ENCODE measurements around the gene CHRNA5. TPM values are rescaled to one million over a fixed set of nuclear protein-coding genes. Genes with fewer than 3 reads are reported as not detected.
A peak's percentile ranks its signal among the peaks of the same experiment; 100 is the strongest.
"Not testable (repeated sequence)": the region's sequence is repeated elsewhere in the genome, so short reads cannot be mapped to it uniquely, and the experiment has no call there.

CHRNA5 gene
- total RNA-seq, 1 donor from 2014 or later: 10.1 TPM

- DNase-seq: no peak
- H3K27me3 Mint-ChIP-seq: no peaks in the 10 kb centered on the region
- no peak overlapping the region for H3K4me3 Mint-ChIP-seq
- H3K4me1 Mint-ChIP-seq: no peaks in the 10 kb centered on the region
- intact Hi-C loops (cut with micrococcal nuclease): no loop called here
- no peaks in the 10 kb centered on the region for H3K9me3 Mint-ChIP-seq
- no peaks in the 10 kb centered on the region for H3K36me3 Mint-ChIP-seq (ENCODE audit: low read depth)
- no peak overlapping the region for H3K27ac Mint-ChIP-seq
These were observed 32.3 kb downstream of the CHRNA5 start for GRCh38 chr15:78597583-78597982.

DNA sequence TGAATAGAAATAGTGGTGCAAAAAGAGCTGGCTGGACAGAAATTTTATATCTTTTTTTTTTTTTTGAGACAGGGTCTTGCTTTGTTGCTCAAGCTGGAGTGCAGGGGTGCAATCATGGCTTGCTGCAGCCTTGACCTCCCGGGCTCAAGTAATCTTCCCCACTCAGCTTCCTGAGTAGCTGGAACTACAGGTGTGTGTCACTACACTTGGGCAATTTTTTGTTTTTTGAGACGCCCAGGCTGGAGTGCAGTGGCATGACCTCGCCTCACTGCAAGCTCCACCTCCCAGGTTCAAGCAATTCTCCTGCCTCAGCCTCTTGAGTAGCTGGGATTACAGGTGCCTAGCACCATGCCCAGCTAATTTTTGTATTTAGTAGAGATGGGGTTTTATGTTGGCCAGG, 33.0 kb downstream of the CHRNA5 start:
- no peaks in the 10 kb centered on the region for H3K9me3 Mint-ChIP-seq
- intact Hi-C loops (cut with micrococcal nuclease): no loop called here
- H3K4me3 Mint-ChIP-seq: no peak overlapping the region
- no peaks in the 10 kb centered on the region for H3K4me1 Mint-ChIP-seq
- H3K27ac Mint-ChIP-seq: no peak overlapping the region
- H3K27me3 Mint-ChIP-seq: no peaks in the 10 kb centered on the region
- no peaks in the 10 kb centered on the region for H3K36me3 Mint-ChIP-seq (ENCODE audit: low read depth)
- DNase-seq: no peak

- Mint-ChIP-seq H3K4me3 (no peak overlapping the region), H3K27me3 (no peaks in the 10 kb centered on the region), H3K9me3 (no peaks in the 10 kb centered on the region), H3K36me3 (ENCODE audit: low read depth) (no peaks in the 10 kb centered on the region), H3K27ac (no peak overlapping the region), H3K4me1 (no peaks in the 10 kb centered on the region)
- no peak for DNase-seq
- intact Hi-C loops (cut with micrococcal nuclease): no loop called here
These were observed 33.9 kb downstream of the CHRNA5 start for GRCh38 chr15:78599189-78599588.

DNA sequence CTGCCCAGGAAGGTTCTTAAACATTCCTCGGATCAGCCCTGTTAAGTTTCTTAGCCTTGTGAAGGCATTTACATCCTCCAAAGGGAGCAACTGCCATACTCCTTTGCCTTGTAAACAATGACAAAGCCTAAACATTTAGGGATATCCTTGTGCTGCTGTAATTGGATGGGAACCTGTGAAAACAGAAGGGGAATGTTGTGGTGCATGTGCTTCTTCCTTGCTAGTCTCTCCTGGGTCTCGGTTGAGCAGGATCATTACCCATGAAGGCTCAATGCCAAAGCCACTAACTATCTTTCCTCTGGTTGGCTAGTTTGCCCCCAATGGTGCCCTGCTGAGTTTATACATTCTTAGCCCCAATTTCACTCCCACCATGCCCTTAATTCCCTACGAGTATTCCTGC, 38.1 kb downstream of the CHRNA5 start:
- no peaks in the 10 kb centered on the region for H3K4me1 Mint-ChIP-seq
- no peak overlapping the region for H3K27ac Mint-ChIP-seq
- H3K27me3 Mint-ChIP-seq: peaks cover 1% of the 10 kb centered on the region
- no peaks in the 10 kb centered on the region for H3K9me3 Mint-ChIP-seq
- intact Hi-C loops (cut with micrococcal nuclease): no loop called here
- H3K4me3 Mint-ChIP-seq: no peak overlapping the region
- DNase-seq: no peak
- H3K36me3 Mint-ChIP-seq (ENCODE audit: low read depth): no peaks in the 10 kb centered on the region

- no peaks in the 10 kb centered on the region for H3K4me1 Mint-ChIP-seq
- H3K4me3 Mint-ChIP-seq: no peak overlapping the region
- no peak for DNase-seq
- H3K9me3 Mint-ChIP-seq: no peaks in the 10 kb centered on the region
- intact Hi-C loops (cut with micrococcal nuclease): no loop called here
- no peak overlapping the region for H3K27ac Mint-ChIP-seq
- H3K36me3 Mint-ChIP-seq (ENCODE audit: low read depth): no peaks in the 10 kb centered on the region
- H3K27me3 Mint-ChIP-seq: peaks cover 1% of the 10 kb centered on the region
These were observed 39.1 kb downstream of the CHRNA5 start for GRCh38 chr15:78604420-78604819.

DNA sequence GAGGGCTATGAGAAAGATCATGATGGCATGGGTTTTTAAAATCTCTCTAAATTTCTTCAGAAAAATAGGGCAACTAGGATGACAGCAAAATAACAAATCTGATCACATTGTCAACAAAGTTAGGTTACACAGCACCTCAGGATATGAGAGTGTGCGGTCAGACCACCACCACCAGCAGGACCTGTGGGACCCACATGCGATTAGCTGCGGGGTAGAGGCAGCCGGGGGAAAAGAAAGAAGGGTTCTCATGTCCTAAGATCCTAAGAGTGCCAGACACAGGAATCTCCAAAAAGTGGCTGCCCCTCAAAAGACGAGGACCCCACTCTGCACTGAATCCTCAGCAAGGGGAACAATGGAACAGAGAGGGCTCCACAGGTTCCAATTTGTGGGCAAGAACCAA, 39.9 kb downstream of the CHRNA5 start:
- H3K27me3 Mint-ChIP-seq: peaks cover 5% of the 10 kb centered on the region
- H3K27ac Mint-ChIP-seq: no peak overlapping the region
- no peak for DNase-seq
- no peaks in the 10 kb centered on the region for H3K9me3 Mint-ChIP-seq
- H3K36me3 Mint-ChIP-seq (ENCODE audit: low read depth): no peaks in the 10 kb centered on the region
- no peaks in the 10 kb centered on the region for H3K4me1 Mint-ChIP-seq
- intact Hi-C loops (cut with micrococcal nuclease): no loop called here
- no peak overlapping the region for H3K4me3 Mint-ChIP-seq

- Mint-ChIP-seq H3K27me3 (peaks cover 7% of the 10 kb centered on the region), H3K36me3 (ENCODE audit: low read depth) (no peaks in the 10 kb centered on the region), H3K9me3 (no peaks in the 10 kb centered on the region), H3K27ac (no peak overlapping the region), H3K4me1 (no peaks in the 10 kb centered on the region), H3K4me3 (no peak overlapping the region)
- intact Hi-C loops (cut with micrococcal nuclease): no loop called here
- no peak for DNase-seq
These were observed 40.4 kb downstream of the CHRNA5 start for GRCh38 chr15:78605680-78606079.

- intact Hi-C loops (cut with micrococcal nuclease); H3K9me3 Mint-ChIP-seq; H3K4me1 Mint-ChIP-seq; H3K4me3 Mint-ChIP-seq; H3K27me3 Mint-ChIP-seq; H3K36me3 Mint-ChIP-seq (ENCODE audit: low read depth); DNase-seq; H3K27ac Mint-ChIP-seq: not testable (repeated sequence)
These were observed 44.2 kb downstream of the CHRNA5 start for GRCh38 chr15:78609551-78609950.

DNA sequence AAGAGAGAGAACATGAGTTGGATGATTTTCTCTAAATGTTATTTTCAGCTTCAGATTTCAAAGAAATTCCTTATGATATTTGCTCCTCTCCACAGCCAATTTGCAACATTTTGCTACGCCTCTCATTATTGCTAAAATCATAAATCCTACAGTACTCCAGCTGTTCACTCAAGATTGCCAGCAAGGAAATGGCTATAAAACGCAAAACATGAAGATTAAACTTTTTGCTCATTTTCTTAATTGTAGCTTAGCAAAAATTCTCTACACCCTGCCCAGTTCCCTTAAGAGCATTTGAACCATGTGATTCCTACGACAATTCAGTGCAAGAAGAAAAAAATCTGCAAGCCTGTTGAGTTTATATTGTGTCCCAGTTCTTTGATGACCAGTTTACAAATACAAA, 48.7 kb downstream of the CHRNA5 start:
- Mint-ChIP-seq H3K36me3 (ENCODE audit: low read depth) (no peaks in the 10 kb centered on the region), H3K4me3 (no peak overlapping the region), H3K4me1 (no peaks in the 10 kb centered on the region), H3K27me3 (peaks cover 12% of the 10 kb centered on the region), H3K9me3 (no peaks in the 10 kb centered on the region), H3K27ac (no peak overlapping the region)
- no peak for DNase-seq
- intact Hi-C loops (cut with micrococcal nuclease): no loop called here

DNA sequence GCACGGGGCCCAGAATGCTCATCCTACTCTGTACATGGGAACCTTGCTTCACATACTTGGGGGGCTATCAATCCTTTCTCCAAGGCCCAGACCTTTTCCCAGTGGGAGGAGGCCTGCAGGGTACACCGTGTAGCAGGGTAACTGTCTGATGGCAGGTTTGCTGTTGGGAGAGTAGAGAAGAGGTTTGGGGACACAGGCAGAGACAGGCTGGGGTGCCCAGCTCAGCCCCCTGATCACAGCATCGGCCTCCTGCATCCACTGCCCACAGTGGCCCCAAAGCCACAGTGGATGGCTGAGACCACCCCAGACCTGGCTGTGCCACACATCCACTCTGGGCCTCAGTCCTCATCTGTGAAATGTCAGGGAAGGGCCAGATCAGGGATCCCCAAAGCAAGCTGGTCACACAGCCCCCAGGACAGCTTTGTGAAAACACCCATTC, 49.9 kb downstream of the CHRNA5 start:
- Mint-ChIP-seq H3K4me1 (no peaks in the 10 kb centered on the region), H3K9me3 (no peaks in the 10 kb centered on the region), H3K36me3 (ENCODE audit: low read depth) (no peaks in the 10 kb centered on the region), H3K4me3 (no peak overlapping the region), H3K27me3 (peaks cover 20% of the 10 kb centered on the region), H3K27ac (no peak overlapping the region)
- DNase-seq: no peak
- intact Hi-C loops (cut with micrococcal nuclease): no loop called here

- no peaks in the 10 kb centered on the region for H3K4me1 Mint-ChIP-seq
- H3K4me3 Mint-ChIP-seq: no peak overlapping the region
- no peaks in the 10 kb centered on the region for H3K9me3 Mint-ChIP-seq
- intact Hi-C loops (cut with micrococcal nuclease): no loop called here
- peaks cover 24% of the 10 kb centered on the region for H3K27me3 Mint-ChIP-seq
- no peaks in the 10 kb centered on the region for H3K36me3 Mint-ChIP-seq (ENCODE audit: low read depth)
- H3K27ac Mint-ChIP-seq: no peak overlapping the region
- no peak for DNase-seq
These were observed 51.2 kb downstream of the CHRNA5 start for GRCh38 chr15:78616506-78616905.

DNA sequence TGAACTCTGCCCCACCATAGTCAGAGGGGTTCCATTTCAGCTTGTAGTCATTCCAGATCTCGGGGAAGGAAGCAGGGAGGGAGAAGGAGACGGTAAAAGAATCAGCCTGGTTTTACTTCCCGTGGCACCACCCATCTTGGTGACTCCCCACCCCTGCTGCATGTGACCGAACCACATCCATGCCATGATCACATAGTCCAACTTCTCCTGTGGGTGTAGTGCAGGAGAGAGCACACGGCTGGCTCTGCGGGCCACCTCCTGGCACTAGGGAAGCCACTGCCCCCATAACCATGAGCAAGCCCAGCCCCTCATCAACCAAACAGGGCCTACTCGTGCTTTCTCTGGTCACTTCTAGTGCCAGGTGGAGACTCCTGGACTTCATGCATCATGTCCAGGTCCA, 51.8 kb downstream of the CHRNA5 start:
- Mint-ChIP-seq H3K4me1 (peaks cover 2% of the 10 kb centered on the region), H3K27me3 (peaks cover 29% of the 10 kb centered on the region), H3K36me3 (ENCODE audit: low read depth) (no peaks in the 10 kb centered on the region), H3K27ac (no peak overlapping the region), H3K9me3 (no peaks in the 10 kb centered on the region), H3K4me3 (no peak overlapping the region)
- intact Hi-C loops (cut with micrococcal nuclease): no loop called here
- DNase-seq: no peak

GRCh38 chr15:78617516-78617915, 52.2 kb downstream of the CHRNA5 start:
- Mint-ChIP-seq H3K9me3 (no peaks in the 10 kb centered on the region), H3K27me3 (peaks cover 32% of the 10 kb centered on the region), H3K27ac (no peak overlapping the region), H3K36me3 (ENCODE audit: low read depth) (no peaks in the 10 kb centered on the region), H3K4me1 (peaks cover 2% of the 10 kb centered on the region), H3K4me3 (no peak overlapping the region)
- intact Hi-C loops (cut with micrococcal nuclease): no loop called here
- DNase-seq: no peak

DNA sequence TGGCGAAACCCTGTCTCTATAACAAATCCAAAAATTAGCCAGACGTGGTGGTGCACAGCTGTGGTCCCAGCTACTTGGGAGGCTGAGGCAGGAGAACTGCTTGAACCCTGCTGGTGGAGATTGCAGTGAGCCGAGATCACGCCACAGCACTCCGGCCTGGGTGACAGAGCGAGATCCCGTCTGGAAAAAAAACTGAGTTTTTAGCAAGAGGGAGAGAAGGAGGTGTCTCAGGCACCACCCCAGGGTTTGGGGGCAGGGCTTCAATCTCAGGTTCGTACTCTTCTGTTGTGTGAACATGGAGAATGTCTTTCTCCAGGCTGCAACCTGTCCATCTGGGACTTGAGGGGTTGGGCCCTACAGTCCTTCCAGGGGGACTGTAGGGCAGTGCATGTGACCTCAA, 52.7 kb downstream of the CHRNA5 start:
- no peak overlapping the region for H3K27ac Mint-ChIP-seq
- no peak overlapping the region for H3K4me3 Mint-ChIP-seq
- no peak for DNase-seq
- H3K36me3 Mint-ChIP-seq (ENCODE audit: low read depth): no peaks in the 10 kb centered on the region
- no peaks in the 10 kb centered on the region for H3K9me3 Mint-ChIP-seq
- H3K27me3 Mint-ChIP-seq: peaks cover 37% of the 10 kb centered on the region
- intact Hi-C loops (cut with micrococcal nuclease): loop anchor here (1.0 kb wide), 2 partner anchors 91 to 133 kb away; no protein-coding TSS in a partner anchor
- H3K4me1 Mint-ChIP-seq: peaks cover 2% of the 10 kb centered on the region

DNA sequence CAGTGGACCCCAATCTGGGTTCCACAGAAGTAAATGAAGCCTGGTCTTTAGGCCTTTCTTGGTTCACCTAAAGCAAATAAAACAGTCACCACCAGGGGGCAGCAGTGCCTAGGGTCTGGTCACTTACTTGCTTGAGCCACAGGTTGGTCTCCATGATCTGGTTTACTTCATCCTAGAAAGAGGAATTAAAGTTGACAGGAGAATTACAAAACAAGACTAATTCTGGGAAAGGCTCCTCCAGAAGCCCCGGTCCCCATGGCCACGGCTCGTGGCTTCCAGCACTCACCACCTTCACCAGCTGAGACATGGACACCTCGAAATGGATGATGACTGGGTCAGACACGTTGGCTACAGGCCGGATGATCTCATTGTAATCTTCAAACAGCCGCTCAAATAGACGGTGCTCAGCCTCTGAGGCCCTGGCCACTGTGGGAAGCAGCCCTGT, 53.2 kb downstream of the CHRNA5 start:
- peaks cover 41% of the 10 kb centered on the region for H3K27me3 Mint-ChIP-seq
- H3K36me3 Mint-ChIP-seq (ENCODE audit: low read depth): no peaks in the 10 kb centered on the region
- peak; percentile 94 for DNase-seq
- intact Hi-C loops (cut with micrococcal nuclease): loop anchor here (1.0 kb wide), 2 partner anchors 91 to 133 kb away; no protein-coding TSS in a partner anchor
- no peaks in the 10 kb centered on the region for H3K9me3 Mint-ChIP-seq
- H3K4me1 Mint-ChIP-seq: peaks cover 2% of the 10 kb centered on the region
- H3K27ac Mint-ChIP-seq: no peak overlapping the region
- no peak overlapping the region for H3K4me3 Mint-ChIP-seq
